Suprapubic skin (tissue), 4 donors: ENCODE data around the gene LCN10.

Experiments used
- CTCF ChIP-seq, 2 donors: fragments of 200-600 bp in 1 of 2; fragments of 450-650 bp in 1 of 2; sonication (generic) in 1 of 2; IDR thresholded peaks; one replicate each; pipeline ENCODE4 v1.5.1; 2016 to 2019; ENCODE audit warnings: antibody characterized with exemption in 2 of 2, mild to moderate bottlenecking in 1 of 2, moderate library complexity in 1 of 2
- POLR2A ChIP-seq, 2 donors: fragments of 450-650 bp; IDR thresholded peaks; one replicate each; pipeline ENCODE4 v1.6.1; 2017; ENCODE audit warnings: antibody characterized with exemption in 2 of 2, mild to moderate bottlenecking in 2 of 2, moderate library complexity in 2 of 2
- POLR2AphosphoS5 ChIP-seq, 3 donors: sonication (generic); formaldehyde crosslinking; IDR thresholded peaks; one replicate each; pipeline ENCODE4 v1.6.1; 2017; ENCODE audit warnings: antibody characterized with exemption in 3 of 3

GRCh38 chr9:136773386-136774044 lies 30.8 kb upstream of the LCN10 start:
- TF ChIP-seq CTCF (IDR thresholded peaks at IDR 0.05), result no peak
- no peak for TF ChIP-seq POLR2A (IDR thresholded peaks at IDR 0.05)
- TF ChIP-seq POLR2AphosphoS5 (IDR thresholded peaks at IDR 0.05), result no peak
